ENCODE data around the gene TUNAR. TPM values are rescaled to one million over a fixed set of nuclear protein-coding genes. Genes with fewer than 3 reads are reported as not detected.

The TUNAR gene
- polyA plus RNA-seq, 1 donor from 2014 or later: 33.2 TPM

- H3K4me2 ChIP-seq (ENCODE audit: low read length): no peak overlapping the region
- H3F3A ChIP-seq (ENCODE audit: insufficient read depth, low read length, poor library complexity, severe bottlenecking): no peaks in the 10 kb centered on the region
- H3K79me2 ChIP-seq (replicated peaks; ENCODE audit: insufficient read depth, low read length): no peaks in the 10 kb centered on the region
- H3K27me3 ChIP-seq (ENCODE audit: insufficient read depth, low read depth, low read length): no peaks in the 10 kb centered on the region
- H4K20me1 ChIP-seq (ENCODE audit: insufficient read depth): no peaks in the 10 kb centered on the region
- H3K27ac ChIP-seq (ENCODE audit: low read length): no peak overlapping the region
- no peak overlapping the region for H3K4me3 ChIP-seq (ENCODE audit: low read length)
- H3K9me2 ChIP-seq (ENCODE audit: insufficient read depth, low read length): no peaks in the 10 kb centered on the region
- no peak overlapping the region for H3K9ac ChIP-seq (ENCODE audit: low read length)
- no peak overlapping the region for H2AFZ ChIP-seq (ENCODE audit: low read depth, low read length)
- TF ChIP-seq SMC3 (conservative IDR thresholded peaks at IDR 0.05; ENCODE audit: poor library complexity) (no peak), TAF1 (IDR thresholded peaks at IDR 0.05; ENCODE audit: low read depth) (no peak), REST (IDR thresholded peaks at IDR 0.05; ENCODE audit: borderline replicate concordance) (no peak), RAD21 (conservative IDR thresholded peaks at IDR 0.05) (no peak), EP300 (conservative IDR thresholded peaks at IDR 0.05; ENCODE audit: poor library complexity, severe bottlenecking) (no peak)
- H3K9me3 ChIP-seq (ENCODE audit: low read length): no peaks in the 10 kb centered on the region
- H3K36me3 ChIP-seq (ENCODE audit: insufficient read depth, low read length): no peaks in the 10 kb centered on the region
Measured at GRCh38 chr14:95885866-95886265, 9.2 kb downstream of the TUNAR start.

GRCh38 chr14:95886366-95887056 lies 9.9 kb downstream of the TUNAR start:
- no peaks in the 10 kb centered on the region for H3F3A ChIP-seq (ENCODE audit: insufficient read depth, low read length, poor library complexity, severe bottlenecking)
- no peak overlapping the region for H2AFZ ChIP-seq (ENCODE audit: low read depth, low read length)
- no peaks in the 10 kb centered on the region for H4K20me1 ChIP-seq (ENCODE audit: insufficient read depth)
- no peaks in the 10 kb centered on the region for H3K9me2 ChIP-seq (ENCODE audit: insufficient read depth, low read length)
- H3K36me3 ChIP-seq (ENCODE audit: insufficient read depth, low read length): no peaks in the 10 kb centered on the region
- TF ChIP-seq CTCF (IDR thresholded peaks at IDR 0.05; ENCODE audit: poor library complexity, severe bottlenecking): no peak
- TF ChIP-seq RAD21 (conservative IDR thresholded peaks at IDR 0.05): no peak
- no peak for TF ChIP-seq MXI1 (conservative IDR thresholded peaks at IDR 0.05; ENCODE audit: poor library complexity, severe bottlenecking)
- TF ChIP-seq EZH2 (IDR thresholded peaks at IDR 0.05; ENCODE audit: borderline replicate concordance, insufficient read depth, low read length, poor library complexity, severe bottlenecking): no peak
- TF ChIP-seq EP300 (conservative IDR thresholded peaks at IDR 0.05; ENCODE audit: poor library complexity, severe bottlenecking): no peak
- no peak for TF ChIP-seq REST (IDR thresholded peaks at IDR 0.05; ENCODE audit: borderline replicate concordance)
- no peak for TF ChIP-seq TAF1 (IDR thresholded peaks at IDR 0.05; ENCODE audit: low read depth)
- no peak for TF ChIP-seq POLR2AphosphoS5 (IDR thresholded peaks at IDR 0.05)
- no peak for TF ChIP-seq SMC3 (conservative IDR thresholded peaks at IDR 0.05; ENCODE audit: poor library complexity)
- H3K4me2 ChIP-seq (ENCODE audit: low read length): no peak overlapping the region
- H3K27me3 ChIP-seq (ENCODE audit: insufficient read depth, low read depth, low read length): no peaks in the 10 kb centered on the region
- no peak overlapping the region for H3K27ac ChIP-seq (ENCODE audit: low read length)
- H3K4me3 ChIP-seq (ENCODE audit: low read length): no peak overlapping the region
- H3K79me2 ChIP-seq (replicated peaks; ENCODE audit: insufficient read depth, low read length): no peaks in the 10 kb centered on the region
- H3K9me3 ChIP-seq (ENCODE audit: low read length): no peaks in the 10 kb centered on the region
- H3K9ac ChIP-seq (ENCODE audit: low read length): no peak overlapping the region
